ENCODE data around the gene POU3F3. TPM values are rescaled to one million over a fixed set of nuclear protein-coding genes. Genes with fewer than 3 reads are reported as not detected.

The POU3F3 gene
- total RNA-seq, 1 experiment from 2014 or later: 0.36 TPM

GRCh38 chr2:104867813-104868504 is 14.0 kb downstream of the POU3F3 start:
- no TSS peak for BruUV-seq (replicated peaks)
- POLR2A ChIA-PET: interaction anchor here (0.5 kb wide), 2 partner anchors 54 to 201 kb away, joined by 7 to 8 read pairs; no protein-coding TSS in a partner anchor
- no peak for TF ChIP-seq POLR2AphosphoS5 (IDR thresholded peaks at IDR 0.05; ENCODE audit: low read depth, low read length)
- no peak for TF ChIP-seq TCF7L2 (IDR thresholded peaks at IDR 0.05; ENCODE audit: low read depth, low read length)
- no peak for TF ChIP-seq CTCF (IDR thresholded peaks at IDR 0.05)
- TF ChIP-seq SIN3A (IDR thresholded peaks at IDR 0.05; ENCODE audit: borderline replicate concordance, insufficient read depth, low read depth, low read length): no peak
- Histone ChIP-seq H3K9me3 (ENCODE audit: control insufficient read depth, insufficient read depth, low read depth, low read length) (no peaks in the 10 kb centered on the region), H3K27me3 (ENCODE audit: control insufficient read depth, insufficient read depth, low read length) (peaks cover 44% of the 10 kb centered on the region), H3K36me3 (ENCODE audit: control insufficient read depth, insufficient read depth, low read length) (no peaks in the 10 kb centered on the region), H3K4me1 (ENCODE audit: control insufficient read depth, insufficient read depth, low read length) (peaks cover 4% of the 10 kb centered on the region), H3K27ac (ENCODE audit: low read length) (no peak overlapping the region), H3K4me3 (ENCODE audit: low read depth in 2 of 2, low read length in 2 of 2) (no peak overlapping the region)
- no peak for ATAC-seq
- CTCF ChIA-PET: no interaction called here
- in situ Hi-C loops (cut with HindIII; ENCODE audit: low pct_unique_long_range_greater_than_20kb, low sequenced_read_pairs) (no loop called here), intact Hi-C loops (cut with micrococcal nuclease; ENCODE audit: unreplicated experiment) (no loop called here)
- DNase-seq (ENCODE audit: low read depth, low spot score): no peak

- H3K27me3 ChIP-seq (ENCODE audit: control insufficient read depth, insufficient read depth, low read length): peaks cover 44% of the 10 kb centered on the region
Measured at GRCh38 chr2:104868505-104868866, 14.6 kb downstream of the POU3F3 start.

More at GRCh38 chr2:104868505-104868866, 14.6 kb downstream of the POU3F3 start:
- no peak for TF ChIP-seq TCF7L2 (IDR thresholded peaks at IDR 0.05; ENCODE audit: low read depth, low read length)
- TF ChIP-seq, protein P1, sequence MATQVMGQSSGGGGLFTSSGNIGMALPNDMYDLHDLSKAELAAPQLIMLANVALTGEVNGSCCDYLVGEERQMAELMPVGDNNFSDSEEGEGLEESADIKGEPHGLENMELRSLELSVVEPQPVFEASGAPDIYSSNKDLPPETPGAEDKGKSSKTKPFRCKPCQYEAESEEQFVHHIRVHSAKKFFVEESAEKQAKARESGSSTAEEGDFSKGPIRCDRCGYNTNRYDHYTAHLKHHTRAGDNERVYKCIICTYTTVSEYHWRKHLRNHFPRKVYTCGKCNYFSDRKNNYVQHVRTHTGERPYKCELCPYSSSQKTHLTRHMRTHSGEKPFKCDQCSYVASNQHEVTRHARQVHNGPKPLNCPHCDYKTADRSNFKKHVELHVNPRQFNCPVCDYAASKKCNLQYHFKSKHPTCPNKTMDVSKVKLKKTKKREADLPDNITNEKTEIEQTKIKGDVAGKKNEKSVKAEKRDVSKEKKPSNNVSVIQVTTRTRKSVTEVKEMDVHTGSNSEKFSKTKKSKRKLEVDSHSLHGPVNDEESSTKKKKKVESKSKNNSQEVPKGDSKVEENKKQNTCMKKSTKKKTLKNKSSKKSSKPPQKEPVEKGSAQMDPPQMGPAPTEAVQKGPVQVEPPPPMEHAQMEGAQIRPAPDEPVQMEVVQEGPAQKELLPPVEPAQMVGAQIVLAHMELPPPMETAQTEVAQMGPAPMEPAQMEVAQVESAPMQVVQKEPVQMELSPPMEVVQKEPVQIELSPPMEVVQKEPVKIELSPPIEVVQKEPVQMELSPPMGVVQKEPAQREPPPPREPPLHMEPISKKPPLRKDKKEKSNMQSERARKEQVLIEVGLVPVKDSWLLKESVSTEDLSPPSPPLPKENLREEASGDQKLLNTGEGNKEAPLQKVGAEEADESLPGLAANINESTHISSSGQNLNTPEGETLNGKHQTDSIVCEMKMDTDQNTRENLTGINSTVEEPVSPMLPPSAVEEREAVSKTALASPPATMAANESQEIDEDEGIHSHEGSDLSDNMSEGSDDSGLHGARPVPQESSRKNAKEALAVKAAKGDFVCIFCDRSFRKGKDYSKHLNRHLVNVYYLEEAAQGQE (IDR thresholded peaks at IDR 0.05; ENCODE audit: insufficient read depth in 1 of 2, low read depth in 2 of 2, low read length in 1 of 2): no peak
- TF ChIP-seq POLR2AphosphoS5 (IDR thresholded peaks at IDR 0.05; ENCODE audit: low read depth, low read length): no peak
- DNase-seq (ENCODE audit: low read depth, low spot score): no peak
- no peak for ATAC-seq
- Histone ChIP-seq H3K9me3 (ENCODE audit: control insufficient read depth, insufficient read depth, low read depth, low read length) (no peaks in the 10 kb centered on the region), H3K36me3 (ENCODE audit: control insufficient read depth, insufficient read depth, low read length) (no peaks in the 10 kb centered on the region), H3K27ac (ENCODE audit: low read length) (no peak overlapping the region), H3K4me1 (ENCODE audit: control insufficient read depth, insufficient read depth, low read length) (peaks cover 4% of the 10 kb centered on the region), H3K4me3 (ENCODE audit: low read depth in 2 of 2, low read length in 2 of 2) (no peak overlapping the region)
- ChIA-PET CTCF (no interaction called here), POLR2A (interaction anchor here (0.5 kb wide), 2 partner anchors 55 to 200 kb away, joined by 7 to 8 read pairs; no protein-coding TSS in a partner anchor)
- BruUV-seq (replicated peaks): no TSS peak
- in situ Hi-C loops (cut with HindIII; ENCODE audit: low pct_unique_long_range_greater_than_20kb, low sequenced_read_pairs) (no loop called here), intact Hi-C loops (cut with micrococcal nuclease; ENCODE audit: unreplicated experiment) (no loop called here)

Measured in Panc1 (cell line).